SK-MEL-5 (cell line): Measurements from ENCODE around the gene APOB. TPM values are rescaled to one million over a fixed set of nuclear protein-coding genes. Genes with fewer than 3 reads are reported as not detected.

ENCODE experiments used
- DNase-seq: peaks from one replicate; pipeline ENCODE4 v3.0.0-alpha.2; 2016; ENCODE audit warnings: low read depth, low spot score
- in situ Hi-C: cut with HindIII; loops from 2 replicates; pipeline ENCODE4 v1.10.0; 2016; ENCODE audit warnings: low sequenced_read_pairs, high pct_unique_total_duplicates, low pct_unique_long_range_greater_than_20kb
- total RNA-seq: library from RNA; depleted of rRNA; stranded (reverse); fragments of >200 nt; shearing (Covaris generic); gene quantifications from 2 replicates; pipeline ENCODE4 v1.2.3, GENCODE V29; 2014

APOB gene
- total RNA-seq, 1 experiment from 2014 or later, result not detected

DNA sequence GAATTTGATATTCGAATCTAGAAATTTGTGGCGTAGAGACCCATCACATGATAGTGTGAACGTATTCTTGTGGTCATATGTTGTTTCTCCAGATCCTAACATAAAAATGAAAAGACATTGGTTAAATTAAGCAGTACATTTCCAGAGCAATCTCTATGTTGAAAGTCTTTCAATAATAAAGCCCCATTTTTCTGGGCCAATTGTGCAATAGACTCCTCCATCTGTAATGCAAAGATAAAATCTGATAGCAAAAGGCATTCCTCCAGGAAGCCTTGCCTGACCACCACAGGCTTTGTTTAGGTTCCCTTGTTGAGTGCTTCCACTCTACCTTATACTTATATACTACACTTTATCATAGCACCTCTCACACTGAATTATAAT, 31.3 kb downstream of the APOB start:
- in situ Hi-C loops, result no loop called here
- DNase-seq, result no peak

DNA sequence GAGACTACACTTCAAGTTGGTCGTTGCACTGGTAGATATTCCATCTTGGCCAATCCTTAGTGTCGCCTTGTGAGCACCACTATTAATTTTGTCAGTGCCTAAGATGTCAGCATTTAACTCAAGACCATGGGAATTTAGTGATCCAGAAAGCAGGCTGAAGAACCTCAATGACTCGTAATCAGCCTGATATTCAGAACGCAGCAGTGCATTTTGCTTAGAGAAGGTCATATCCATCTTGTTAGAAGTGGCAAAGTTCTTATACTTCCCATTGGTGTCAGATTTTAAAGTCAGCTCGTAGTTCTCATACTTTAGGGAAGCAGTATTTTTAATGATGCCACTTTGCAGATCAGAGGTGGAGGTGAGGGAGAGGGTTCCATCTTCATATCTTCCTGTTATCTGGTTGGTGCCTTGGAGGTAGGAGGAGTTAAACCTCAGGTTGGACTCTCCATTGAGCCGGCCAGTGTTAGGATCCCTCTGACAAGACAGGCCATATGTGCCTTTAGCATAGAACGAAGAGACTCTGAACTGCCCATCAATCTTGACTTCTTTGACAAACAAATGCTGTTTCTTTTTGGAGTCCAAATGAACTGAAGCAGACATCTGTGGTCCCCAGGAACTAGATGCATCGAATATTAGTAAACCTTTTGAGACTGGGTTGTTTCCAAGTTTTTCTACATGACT, 31.9 kb downstream of the APOB start:
- in situ Hi-C loops, result no loop called here
- DNase-seq, result no peak

DNA sequence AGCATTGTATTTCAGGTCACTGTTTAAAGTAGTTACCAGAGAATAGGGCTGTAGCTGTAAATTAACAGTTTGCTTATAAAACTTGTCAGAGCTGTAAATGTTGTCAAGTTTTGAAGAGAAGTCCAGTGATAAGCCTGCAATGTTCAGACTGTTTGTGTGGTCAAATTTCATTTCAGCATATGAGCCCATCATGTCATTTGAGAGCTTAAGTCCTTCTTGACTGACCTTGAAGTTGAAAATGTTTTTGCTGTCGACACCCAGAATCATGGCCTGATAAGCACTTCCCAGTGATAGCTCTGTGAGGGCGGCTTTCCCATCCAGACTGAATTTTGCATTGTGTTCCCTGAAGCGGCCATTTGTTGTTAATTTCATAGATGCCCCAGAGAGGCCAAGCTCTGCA, 32.4 kb downstream of the APOB start:
- in situ Hi-C loops, result no loop called here
- no peak for DNase-seq

GRCh38 chr2:21010813-21011439, 32.9 kb downstream of the APOB start:
- DNase-seq, result no peak
- in situ Hi-C loops, result no loop called here

- in situ Hi-C loops, result no loop called here
Observed at GRCh38 chr2:21009662-21010225, 34.1 kb downstream of the APOB start.

DNA sequence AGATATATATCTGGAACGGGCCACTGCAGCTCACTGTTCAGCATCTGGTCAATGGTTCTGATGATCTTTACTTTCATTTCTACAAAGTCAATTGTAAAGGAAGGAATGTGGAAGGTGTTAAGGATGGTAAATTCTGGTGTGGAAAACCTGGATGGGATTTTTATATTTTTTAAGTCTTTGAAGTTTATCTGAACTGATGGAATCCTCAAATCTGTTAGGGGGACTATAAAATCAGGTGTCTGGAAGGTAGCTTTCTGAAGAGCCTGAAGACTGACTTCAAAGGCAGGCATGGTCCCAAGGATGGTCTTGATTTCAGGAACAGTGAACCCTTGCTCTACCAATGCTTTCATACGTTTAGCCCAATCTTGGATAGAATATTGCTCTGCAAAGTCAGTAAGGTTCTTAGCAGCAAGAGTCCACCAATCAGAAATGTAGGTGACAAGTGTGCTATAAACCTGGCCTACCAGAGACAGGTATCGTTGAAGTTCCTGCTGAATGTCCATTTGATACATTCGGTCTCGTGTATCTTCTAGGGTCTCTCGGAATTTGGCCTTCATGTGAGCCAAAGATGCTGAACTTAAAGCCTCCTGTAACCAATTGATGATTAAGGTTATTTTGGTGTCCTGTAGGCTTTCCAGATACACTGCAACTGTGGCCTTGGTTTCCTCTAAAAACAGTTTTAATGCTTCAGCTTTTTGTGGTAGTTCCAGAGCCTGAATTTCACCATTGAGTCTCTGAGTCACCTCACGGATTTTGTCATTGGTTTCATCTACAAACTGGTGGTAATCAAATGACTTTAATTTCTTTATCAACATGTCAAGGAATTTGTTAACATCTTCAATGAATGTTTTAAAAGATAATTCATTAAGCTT, 34.8 kb downstream of the APOB start:
- no peak for DNase-seq
- in situ Hi-C loops, result no loop called here

More at GRCh38 chr2:21009662-21010225, 34.1 kb downstream of the APOB start:
- no peak for DNase-seq

DNA sequence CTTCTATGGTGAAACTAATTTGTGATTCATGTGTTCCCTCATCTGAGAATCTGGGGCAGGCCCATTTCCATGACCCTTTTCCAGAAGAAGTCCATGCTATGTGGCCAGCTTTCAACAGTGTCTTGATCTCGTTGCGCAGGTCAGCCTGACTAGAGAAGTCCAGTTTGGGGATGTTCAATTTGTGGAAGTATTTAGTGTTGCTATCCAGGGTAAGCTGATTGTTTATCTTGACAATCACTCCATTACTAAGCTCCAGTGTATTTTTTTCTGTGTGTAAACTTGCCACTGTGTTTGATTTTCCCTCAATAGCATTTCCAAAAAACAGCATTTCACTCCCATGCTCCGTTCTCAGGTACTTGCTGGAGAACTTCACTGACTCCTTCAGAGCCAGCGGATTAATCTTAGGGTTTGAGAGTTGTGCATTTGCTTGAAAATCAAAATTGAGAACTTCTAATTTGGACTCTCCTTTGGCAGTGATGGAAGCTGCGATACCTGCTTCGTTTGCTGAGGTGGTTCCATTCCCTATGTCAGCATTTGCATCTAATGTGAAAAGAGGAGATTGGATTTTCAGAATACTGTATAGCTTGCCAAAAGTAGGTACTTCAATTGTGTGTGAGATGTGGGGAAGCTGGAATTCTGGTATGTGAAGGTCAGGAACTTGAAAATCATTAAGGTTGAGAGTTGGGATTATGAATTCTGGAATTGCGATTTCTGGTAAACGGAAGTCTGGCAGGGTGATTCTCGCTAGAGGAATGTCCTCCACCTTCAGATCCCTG, 35.7 kb downstream of the APOB start:
- no peak for DNase-seq
- in situ Hi-C loops, result no loop called here

GRCh38 chr2:21007129-21008013, 36.5 kb downstream of the APOB start:
- in situ Hi-C loops, result no loop called here
- DNase-seq, result no peak

DNA sequence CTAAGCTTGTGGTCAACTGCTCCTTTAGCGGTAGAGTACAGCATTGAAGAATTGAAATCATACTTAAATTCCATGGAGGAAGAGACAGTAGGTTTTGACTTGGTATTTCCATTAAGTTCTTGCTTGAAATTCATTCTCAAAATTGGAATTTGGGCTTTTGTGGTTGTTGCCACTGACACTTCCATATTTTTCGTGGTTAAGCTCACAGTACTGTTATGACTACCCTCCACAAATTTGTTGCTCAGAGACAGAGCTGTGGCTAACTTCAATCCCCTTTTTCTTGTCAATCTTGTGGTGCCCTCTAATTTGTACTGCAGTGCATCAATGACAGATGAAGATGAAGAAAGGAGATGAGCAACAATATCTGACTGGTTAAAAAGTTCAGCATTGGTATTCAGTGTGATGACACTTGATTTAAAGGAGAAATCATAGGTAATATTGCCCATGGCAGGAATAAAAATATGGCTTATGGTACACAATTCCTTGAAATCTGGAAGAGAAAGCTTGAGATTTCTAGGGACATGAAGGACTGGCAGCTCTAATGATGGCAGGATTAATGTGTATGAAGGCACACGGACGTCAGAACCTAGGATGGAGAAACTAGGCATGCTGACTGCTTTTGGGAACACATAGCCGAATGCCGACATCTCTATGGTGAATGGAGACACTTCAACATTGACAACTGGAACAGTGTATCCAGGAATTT, 37.3 kb downstream of the APOB start:
- in situ Hi-C loops, result no loop called here
- DNase-seq, result no peak

DNA sequence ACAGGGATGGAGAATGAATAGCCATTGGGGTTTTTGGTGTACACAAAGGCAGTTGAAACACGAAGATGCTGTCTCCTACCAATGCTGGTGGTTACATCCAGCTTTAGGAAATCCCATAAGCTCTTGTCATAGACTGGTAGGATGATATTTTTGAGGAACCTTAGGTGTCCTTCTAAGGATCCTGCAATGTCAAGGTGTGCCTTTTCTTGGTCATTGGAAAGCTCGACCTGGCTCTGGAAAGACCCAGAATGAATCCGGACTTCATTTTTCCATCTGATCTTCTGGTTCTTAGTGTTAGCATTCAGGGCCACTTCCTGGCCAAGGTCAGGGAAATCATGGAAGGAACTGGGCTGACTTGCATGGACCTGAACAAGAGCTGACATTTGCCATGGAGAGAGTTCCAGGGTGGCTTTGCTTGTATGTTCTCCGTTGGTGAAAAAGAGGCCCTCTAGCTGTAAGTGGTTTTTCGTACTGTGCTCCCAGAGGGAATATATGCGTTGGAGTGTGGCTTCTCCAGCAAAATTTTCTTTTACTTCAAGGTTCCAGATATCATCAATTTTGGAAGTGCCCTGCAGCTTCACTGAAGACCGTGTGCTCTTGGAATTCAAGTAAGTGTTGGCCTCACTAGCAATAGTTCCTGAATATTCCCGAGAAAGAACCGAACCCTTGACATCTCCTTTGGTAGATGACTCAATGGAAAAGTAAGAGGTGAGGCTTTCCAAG, 38.0 kb downstream of the APOB start:
- in situ Hi-C loops, result no loop called here
- no peak for DNase-seq

- in situ Hi-C loops, result no loop called here
- DNase-seq, result no peak
Observed at GRCh38 chr2:21005111-21005699, 38.7 kb downstream of the APOB start.

DNA sequence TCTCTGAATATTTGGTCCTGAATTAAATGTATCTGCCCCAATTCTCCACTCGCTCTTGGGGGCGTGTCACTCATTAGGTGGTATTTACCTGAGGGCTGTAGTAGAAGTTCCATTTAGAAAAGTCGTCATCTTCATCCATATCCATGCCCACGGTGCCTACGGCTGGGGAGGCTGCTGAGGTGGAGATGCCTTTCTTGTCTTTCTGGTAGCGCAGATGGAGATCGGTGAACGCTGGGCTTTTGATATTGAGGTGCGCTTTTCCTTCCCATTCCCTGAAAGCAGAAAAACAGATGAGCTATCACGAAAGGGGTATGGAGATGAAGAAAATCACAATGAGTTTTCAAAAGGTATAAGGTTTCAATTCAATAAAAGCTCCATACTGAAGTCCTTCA, 39.7 kb downstream of the APOB start:
- DNase-seq, result no peak
- in situ Hi-C loops, result no loop called here

DNA sequence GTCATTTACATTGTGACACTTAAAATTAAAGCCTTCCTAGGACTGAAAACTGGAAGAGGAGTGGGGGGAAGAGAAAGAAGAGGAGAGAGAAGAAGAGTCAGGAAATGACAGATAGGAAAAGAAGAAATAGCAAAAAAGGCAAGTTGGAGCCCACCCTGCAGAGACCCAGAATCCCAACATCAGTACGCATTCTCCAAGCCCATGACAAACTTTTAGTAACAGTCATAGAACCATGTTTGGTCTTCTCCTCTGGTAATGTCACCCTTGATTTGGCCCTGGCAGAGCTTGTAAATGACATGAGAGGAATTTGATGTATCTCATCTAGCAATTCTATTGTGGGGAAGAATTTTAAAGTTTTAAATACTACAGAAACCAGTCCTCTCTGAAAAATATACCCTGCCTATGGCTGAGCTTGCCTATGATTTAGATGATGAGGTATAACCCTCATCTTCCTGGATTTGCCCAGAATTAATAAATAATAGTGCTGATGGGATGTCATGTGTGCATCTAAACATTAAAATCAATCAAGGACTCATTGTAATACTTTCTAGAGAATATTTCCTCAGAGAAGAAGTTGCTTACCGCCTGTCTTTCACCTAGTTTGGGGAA, 40.2 kb downstream of the APOB start:
- DNase-seq, result no peak
- in situ Hi-C loops, result no loop called here

GRCh38 chr2:21002814-21003192, 41.1 kb downstream of the APOB start:
- in situ Hi-C loops, result no loop called here
- no peak for DNase-seq
